AG10803 (cell line): ENCODE data around the gene CDK5RAP2.
A peak's percentile ranks its signal among the peaks of the same experiment; 100 is the strongest.

Source experiments
- DNase-seq: peaks from one replicate; pipeline ENCODE4 v3.0.0; 2010; ENCODE audit warnings: low read depth
- H3K4me3 ChIP-seq: 2 replicates; pipeline ENCODE4 v1.5.1; 2011; ENCODE audit warnings: mild to moderate bottlenecking, low read length, control low read depth
- CTCF ChIP-seq: conservative IDR thresholded peaks from 2 replicates; pipeline ENCODE4 v1.5.1; 2011; ENCODE audit warnings: mild to moderate bottlenecking, low read length, control low read depth, inconsistent platforms

Gene CDK5RAP2

DNA sequence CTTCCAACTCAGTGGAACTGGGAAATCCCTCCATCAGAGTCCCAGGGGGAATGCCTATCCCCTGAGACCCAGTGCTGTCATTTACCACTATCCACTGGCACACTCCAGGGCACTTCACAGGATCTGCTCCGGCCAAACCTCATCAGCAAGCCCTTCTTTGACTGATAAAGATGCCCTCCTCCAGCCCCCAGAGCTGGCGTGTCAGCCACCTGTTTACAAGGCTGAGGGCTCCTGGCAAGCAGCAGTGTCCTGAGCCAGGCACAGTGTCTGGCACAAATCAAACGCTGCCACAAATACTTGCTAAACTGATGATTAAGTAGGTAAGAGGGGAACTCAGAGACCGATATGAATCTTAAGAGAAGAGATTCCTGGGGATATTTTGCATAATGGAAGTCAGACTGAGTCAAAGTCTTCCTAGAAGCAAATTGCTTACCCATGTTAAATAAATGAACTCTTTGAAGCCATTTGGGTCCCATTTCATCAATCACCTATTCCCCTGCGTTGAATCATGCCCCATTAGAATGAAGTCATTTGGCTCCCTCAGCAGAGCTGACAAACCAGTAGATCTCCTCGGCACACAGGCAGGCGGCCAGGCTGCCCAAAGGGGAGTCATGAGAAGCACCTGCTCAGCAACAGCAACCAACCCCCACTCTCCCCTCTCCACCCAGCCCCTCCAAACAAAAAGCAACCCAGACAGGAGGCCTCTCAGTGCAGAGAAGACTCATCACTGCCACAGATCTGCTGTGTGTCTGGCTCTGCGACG, 97.4 kb downstream of the CDK5RAP2 start:
- no peak for TF ChIP-seq CTCF
- DNase-seq, result no peak
- no peak overlapping the region for H3K4me3 ChIP-seq

- no peak overlapping the region for H3K4me3 ChIP-seq
- no peak for TF ChIP-seq CTCF
- DNase-seq, result no peak
These were observed 98.1 kb downstream of the CDK5RAP2 start for GRCh38 chr9:120481846-120482245.

DNA sequence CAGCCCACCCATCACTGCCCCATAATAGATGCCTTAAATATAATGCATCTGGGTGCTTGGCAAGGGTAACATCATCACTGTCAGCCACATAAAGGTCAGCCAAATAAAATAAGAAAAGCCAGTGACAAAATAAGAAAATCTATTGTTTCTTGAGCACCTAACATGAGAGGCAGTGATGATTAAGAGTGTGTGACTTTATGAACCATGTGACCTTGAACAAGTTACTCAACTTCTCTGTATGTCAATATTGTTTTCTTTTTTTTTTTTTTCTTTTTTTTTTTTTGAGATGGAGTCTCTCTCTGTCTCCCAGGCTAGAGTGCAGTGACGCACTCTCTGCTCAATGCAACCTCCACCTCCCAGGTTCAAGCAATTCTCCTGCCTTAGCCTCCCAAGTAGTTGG, 98.7 kb downstream of the CDK5RAP2 start:
- no peak for TF ChIP-seq CTCF
- H3K4me3 ChIP-seq, result no peak overlapping the region
- no peak for DNase-seq

DNA sequence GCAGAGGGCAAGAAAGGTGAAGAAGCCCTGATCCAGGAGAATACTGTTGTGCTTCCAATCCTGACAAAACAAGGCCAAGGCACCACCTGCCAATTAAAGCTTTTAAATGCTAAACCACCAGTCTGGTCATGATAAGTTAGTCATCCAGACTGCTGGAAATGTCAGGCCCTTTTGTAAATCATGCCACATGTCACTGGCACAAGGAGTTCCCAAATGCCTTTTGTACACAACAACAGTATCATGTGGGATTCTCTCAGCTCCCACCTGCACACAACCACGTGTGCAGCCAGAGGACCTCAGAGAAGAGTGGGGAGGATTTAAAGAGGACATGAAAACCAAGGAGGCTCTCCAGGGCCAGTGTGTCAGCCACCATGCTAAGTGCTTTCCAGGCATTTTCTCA, 99.3 kb downstream of the CDK5RAP2 start:
- peak; percentile 45 for DNase-seq
- H3K4me3 ChIP-seq, result no peak overlapping the region
- TF ChIP-seq CTCF, result no peak

DNA sequence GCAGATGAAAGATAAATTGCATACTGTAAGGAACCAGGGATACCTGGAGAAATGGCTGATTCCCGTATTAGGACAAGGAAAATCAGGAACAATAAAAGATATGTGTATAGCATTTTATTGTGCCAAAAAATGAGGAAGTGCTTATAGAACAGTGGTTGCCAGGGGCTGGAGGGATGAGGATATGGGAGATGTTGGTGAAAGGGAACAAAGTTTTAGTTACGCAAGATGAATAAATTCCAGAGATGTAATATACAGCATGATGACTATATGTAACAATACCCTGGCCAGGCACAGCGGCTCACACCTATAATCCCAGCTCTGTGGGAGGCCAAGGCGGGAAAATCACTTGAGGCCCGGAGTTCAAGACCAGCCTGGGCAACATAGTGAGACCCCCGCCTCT, 101.8 kb downstream of the CDK5RAP2 start:
- H3K4me3 ChIP-seq, result no peak overlapping the region
- peak; percentile 41 for DNase-seq
- no peak for TF ChIP-seq CTCF

- DNase-seq, result peak; percentile 89
- H3K4me3 ChIP-seq, result no peak overlapping the region
- TF ChIP-seq CTCF, result peak; percentile 100
These were observed 102.4 kb downstream of the CDK5RAP2 start for GRCh38 chr9:120477534-120478001.

DNA sequence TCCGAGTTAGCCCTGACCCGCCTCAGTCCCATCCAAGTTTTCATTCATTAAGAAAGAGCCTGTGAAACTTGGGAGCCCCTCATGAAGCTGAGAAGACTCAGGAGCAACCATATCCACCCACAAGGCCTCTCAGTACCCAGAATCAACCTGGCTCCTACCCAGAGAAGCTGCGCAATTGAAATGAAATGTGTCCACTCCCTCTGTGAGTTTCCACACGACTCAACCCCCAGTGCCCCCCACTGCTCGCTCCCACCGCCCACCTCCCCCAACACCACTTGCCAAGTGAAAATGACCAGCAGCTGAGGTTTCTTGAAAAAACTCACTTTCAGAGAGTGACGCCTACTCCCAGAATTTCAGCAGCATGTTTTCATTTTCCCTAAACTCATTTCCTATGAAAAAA, 104.6 kb downstream of the CDK5RAP2 start:
- TF ChIP-seq CTCF, result no peak
- DNase-seq, result peak; percentile 95

More for the DNA sequence above, 104.6 kb downstream of the CDK5RAP2 start:
- peak overlapping the region; percentile 42 for H3K4me3 ChIP-seq
